GM12892 (cell line): Measurements from ENCODE around the gene RELN.

Experiments
- POLR2A ChIP-seq: IDR thresholded peaks from 2 replicates; pipeline ENCODE4 v1.6.1; 2011; ENCODE audit warnings: low read depth, low read length, control low read depth
- POLR2AphosphoS5 ChIP-seq: IDR thresholded peaks from 2 replicates; pipeline ENCODE4 v1.6.1; 2011; ENCODE audit warnings: low read depth, low read length, control low read depth
- TAF1 ChIP-seq: IDR thresholded peaks from 2 replicates; pipeline ENCODE4 v1.6.1; 2011; ENCODE audit warnings: low read depth, mild to moderate bottlenecking, control low read depth, low read length, borderline replicate concordance

GRCh38 chr7:103630318-103630717, 359.1 kb downstream of the RELN start:
- TF ChIP-seq TAF1: no peak
- TF ChIP-seq POLR2A: no peak
- no peak for TF ChIP-seq POLR2AphosphoS5
